Activated CD8-positive, alpha-beta memory T cell treated with anti-CD3 and anti-CD28 coated beads, Interleukin-2, amount 10 ng/mL, durations not matched to agents 7 days and 5 days (primary cell): ENCODE measurements around the gene LIPK. TPM values are rescaled to one million over a fixed set of nuclear protein-coding genes. Genes with fewer than 3 reads are reported as not detected.
A peak's percentile ranks its signal among the peaks of the same experiment; 100 is the strongest.
"Not testable (repeated sequence)": the region's sequence is repeated elsewhere in the genome, so short reads cannot be mapped to it uniquely, and the experiment has no call there.

Experiments used
- ATAC-seq: fragments of 150-1000 bp; cut with Tn5 transposase; one replicate; pipeline ENCODE4 v1.10.0; 2021; ENCODE audit warnings: moderate library complexity
- CTCF ChIA-PET: fragments of 350-600 bp; sonication (Branson Sonifier 250); formaldehyde crosslinking; loops from one replicate; lab custom pipeline; 2021; ENCODE audit warnings: antibody characterized with exemption; lab: Charles Lee
- DNase-seq: peaks from one replicate; pipeline ENCODE4 v3.0.0-alpha.2; 2020
- H3K27ac Mint-ChIP-seq: one replicate; pipeline ENCODE4 v1.8.0; 2021; ENCODE audit warnings: mild to moderate bottlenecking, mixed read lengths
- H3K27me3 Mint-ChIP-seq: one replicate; pipeline ENCODE4 v1.8.0; 2021; ENCODE audit warnings: mixed read lengths
- H3K36me3 Mint-ChIP-seq: one replicate; pipeline ENCODE4 v1.8.0; 2021; ENCODE audit warnings: mild to moderate bottlenecking, mixed read lengths
- H3K4me1 Mint-ChIP-seq: one replicate; pipeline ENCODE4 v1.8.0; 2021; ENCODE audit warnings: mixed read lengths
- H3K4me3 Mint-ChIP-seq: one replicate; pipeline ENCODE4 v1.8.0; 2021; ENCODE audit warnings: mild to moderate bottlenecking, moderate library complexity, mixed read lengths
- H3K9me3 Mint-ChIP-seq: one replicate; pipeline ENCODE4 v1.8.0; 2022; ENCODE audit warnings: low read depth, mixed read lengths
- total RNA-seq, 2 experiments: library from RNA; stranded (reverse); gene quantifications; one replicate each; pipeline ENCODE4 v1.2.3, GENCODE V29; 2021

Gene LIPK
- not detected for total RNA-seq

GRCh38 chr10:88705958-88706357 lies at the start of gene LIPK:
Gene LIPK, plus strand, starts transcription at chr10:88706249. Its CDS starts 18,295 bp downstream, at chr10:88724544.
- peaks cover 8% of the 10 kb centered on the region for H3K27me3 Mint-ChIP-seq
- H3K4me1 Mint-ChIP-seq = no peaks in the 10 kb centered on the region
- CTCF ChIA-PET = interaction anchor here (1.1 to 1.3 kb wide), 2 partner anchors 9 to 105 kb away, joined by 3 to 4 read pairs; no protein-coding TSS in a partner anchor

GRCh38 chr10:88657901-88658300 lies 48.1 kb upstream of the LIPK start:
- H3K36me3 Mint-ChIP-seq = peaks cover 1% of the 10 kb centered on the region
- H3K4me3 Mint-ChIP-seq = no peak overlapping the region
- DNase-seq (no peak), ATAC-seq (no peak)
- H3K4me1 Mint-ChIP-seq = no peaks in the 10 kb centered on the region
- no peak overlapping the region for H3K27ac Mint-ChIP-seq
- peaks cover 22% of the 10 kb centered on the region for H3K27me3 Mint-ChIP-seq
- no peaks in the 10 kb centered on the region for H3K9me3 Mint-ChIP-seq
- CTCF ChIA-PET = interaction anchor here (0.8 kb wide), 1 partner anchor 75 kb away, joined by 3 read pairs; the partner anchor contains the start of gene RNLS

More at GRCh38 chr10:88705958-88706357, at the start of gene LIPK:
- ATAC-seq (no peak), DNase-seq (no peak)
- Mint-ChIP-seq H3K36me3 (no peaks in the 10 kb centered on the region), H3K27ac (no peak within 1 kb of the TSS), H3K4me3 (no peak within 1 kb of the TSS), H3K9me3 (no peaks in the 10 kb centered on the region)

- Mint-ChIP-seq H3K9me3 (no peaks in the 10 kb centered on the region), H3K27me3 (peaks cover 22% of the 10 kb centered on the region), H3K27ac (no peak overlapping the region), H3K4me1 (no peaks in the 10 kb centered on the region), H3K36me3 (peaks cover 1% of the 10 kb centered on the region), H3K4me3 (no peak overlapping the region)
- DNase-seq = no peak
- CTCF ChIA-PET = no interaction called here
- ATAC-seq = no peak
These were observed 46.1 kb upstream of the LIPK start for GRCh38 chr10:88659725-88660597.

GRCh38 chr10:88660598-88660884 lies 45.5 kb upstream of the LIPK start:
- CTCF ChIA-PET = no interaction called here
- ATAC-seq (no peak), DNase-seq (no peak)
- Mint-ChIP-seq H3K27me3 (peaks cover 22% of the 10 kb centered on the region), H3K4me3 (no peak overlapping the region), H3K9me3 (no peaks in the 10 kb centered on the region), H3K27ac (no peak overlapping the region), H3K36me3 (peaks cover under 1% of the 10 kb centered on the region), H3K4me1 (no peaks in the 10 kb centered on the region)

- no peak for ATAC-seq
- Mint-ChIP-seq H3K27me3 (peaks cover 22% of the 10 kb centered on the region), H3K4me3 (no peak overlapping the region), H3K9me3 (no peaks in the 10 kb centered on the region), H3K36me3 (no peaks in the 10 kb centered on the region), H3K4me1 (no peaks in the 10 kb centered on the region), H3K27ac (no peak overlapping the region)
- no peak for DNase-seq
- CTCF ChIA-PET = no interaction called here
These were observed 45.0 kb upstream of the LIPK start for GRCh38 chr10:88661018-88661417.

GRCh38 chr10:88661577-88661976 lies 44.5 kb upstream of the LIPK start:
- H3K9me3 Mint-ChIP-seq = no peaks in the 10 kb centered on the region
- no peaks in the 10 kb centered on the region for H3K36me3 Mint-ChIP-seq
- DNase-seq (no peak), ATAC-seq (no peak)
- no peaks in the 10 kb centered on the region for H3K4me1 Mint-ChIP-seq
- peaks cover 22% of the 10 kb centered on the region for H3K27me3 Mint-ChIP-seq
- CTCF ChIA-PET = no interaction called here
- H3K4me3 Mint-ChIP-seq = no peak overlapping the region
- no peak overlapping the region for H3K27ac Mint-ChIP-seq

- ATAC-seq, H3K9me3 Mint-ChIP-seq, CTCF ChIA-PET, H3K4me1 Mint-ChIP-seq, DNase-seq, H3K4me3 Mint-ChIP-seq, H3K27ac Mint-ChIP-seq, H3K36me3 Mint-ChIP-seq: not testable (repeated sequence)
- peaks cover 20% of the 10 kb centered on the region for H3K27me3 Mint-ChIP-seq
These were observed 42.9 kb upstream of the LIPK start for GRCh38 chr10:88663153-88663552.

- ATAC-seq = no peak
- H3K27me3 Mint-ChIP-seq = peaks cover 20% of the 10 kb centered on the region
- CTCF ChIA-PET = no interaction called here
- H3K4me3 Mint-ChIP-seq = no peak within 1 kb of the TSS
- no peak for DNase-seq
- H3K9me3 Mint-ChIP-seq = no peaks in the 10 kb centered on the region
- no peaks in the 10 kb centered on the region for H3K36me3 Mint-ChIP-seq
- H3K4me1 Mint-ChIP-seq = no peaks in the 10 kb centered on the region
- no peak within 1 kb of the TSS for H3K27ac Mint-ChIP-seq
These were observed 41.9 kb upstream of the LIPK start, which contains the start of gene LIPF for GRCh38 chr10:88664142-88664541. Gene LIPF, plus strand, starts transcription at chr10:88664442. Its CDS starts 2,856 bp downstream, at chr10:88667298.

GRCh38 chr10:88668465-88668864 lies 37.6 kb upstream of the LIPK start:
- CTCF ChIA-PET = interaction anchor here (1.0 kb wide), 1 partner anchor 18 kb away, joined by 3 read pairs; no protein-coding TSS in a partner anchor
- no peaks in the 10 kb centered on the region for H3K9me3 Mint-ChIP-seq
- H3K27me3 Mint-ChIP-seq = peaks cover 7% of the 10 kb centered on the region
- no peak for DNase-seq
- no peak for ATAC-seq
- no peak overlapping the region for H3K4me3 Mint-ChIP-seq
- no peak overlapping the region for H3K27ac Mint-ChIP-seq
- peaks cover 14% of the 10 kb centered on the region for H3K4me1 Mint-ChIP-seq
- H3K36me3 Mint-ChIP-seq = no peaks in the 10 kb centered on the region

GRCh38 chr10:88670497-88670896 lies 35.6 kb upstream of the LIPK start:
- Mint-ChIP-seq H3K9me3 (no peaks in the 10 kb centered on the region), H3K36me3 (no peaks in the 10 kb centered on the region), H3K4me1 (peaks cover 14% of the 10 kb centered on the region), H3K27ac (peak overlapping the region; percentile 0), H3K4me3 (peak overlapping the region; percentile 9), H3K27me3 (peaks cover 10% of the 10 kb centered on the region)
- ATAC-seq (peak; percentile 87), DNase-seq (no peak)
- CTCF ChIA-PET = interaction anchor here (0.9 kb wide), 1 partner anchor 87 kb away, joined by 3 read pairs; the partner anchor contains the start of gene RNLS

- Mint-ChIP-seq H3K9me3 (no peaks in the 10 kb centered on the region), H3K4me3 (no peak overlapping the region), H3K27me3 (peaks cover 13% of the 10 kb centered on the region), H3K36me3 (no peaks in the 10 kb centered on the region), H3K27ac (no peak overlapping the region), H3K4me1 (peaks cover 14% of the 10 kb centered on the region)
- CTCF ChIA-PET = no interaction called here
- no peak for DNase-seq
- no peak for ATAC-seq
These were observed 34.0 kb upstream of the LIPK start for GRCh38 chr10:88672041-88672440.

- CTCF ChIA-PET = interaction anchor here (1.3 kb wide), 1 partner anchor 23 kb away, joined by 3 read pairs; no protein-coding TSS in a partner anchor
- no peak for DNase-seq
- no peaks in the 10 kb centered on the region for H3K9me3 Mint-ChIP-seq
- H3K27ac Mint-ChIP-seq = no peak overlapping the region
- H3K4me3 Mint-ChIP-seq = no peak overlapping the region
- no peaks in the 10 kb centered on the region for H3K36me3 Mint-ChIP-seq
- peaks cover 2% of the 10 kb centered on the region for H3K4me1 Mint-ChIP-seq
- H3K27me3 Mint-ChIP-seq = peaks cover 17% of the 10 kb centered on the region
- ATAC-seq = no peak
These were observed 29.6 kb upstream of the LIPK start for GRCh38 chr10:88676283-88677060.

- no peak for ATAC-seq
- H3K27me3 Mint-ChIP-seq = peaks cover 15% of the 10 kb centered on the region
- no peaks in the 10 kb centered on the region for H3K9me3 Mint-ChIP-seq
- H3K27ac Mint-ChIP-seq = no peak overlapping the region
- H3K4me1 Mint-ChIP-seq = no peaks in the 10 kb centered on the region
- no peak for DNase-seq
- CTCF ChIA-PET = interaction anchor here (0.7 kb wide), 1 partner anchor 119 kb away, joined by 3 read pairs; no protein-coding TSS in a partner anchor
- no peaks in the 10 kb centered on the region for H3K36me3 Mint-ChIP-seq
- no peak overlapping the region for H3K4me3 Mint-ChIP-seq
These were observed 25.1 kb upstream of the LIPK start for GRCh38 chr10:88680958-88681357.
